RWPE2 (cell line): ENCODE data around the gene RNF220.

Experiments used
- ATAC-seq: fragments of 200-7000 bp; cut with Tn5 transposase; 3 replicates; pipeline ENCODE4 v1.9.1; 2021; ENCODE audit warnings: low read depth
- DNase-seq: peaks from one replicate; pipeline ENCODE4 v3.0.0-alpha.2; 2020; ENCODE audit warnings: low spot score
- H3K27ac ChIP-seq: fragments of 450-650 bp; 2 replicates; pipeline ENCODE4 v1.5.1; 2017; ENCODE audit warnings: mild to moderate bottlenecking; ENCODE audit not compliant: poor library complexity, severe bottlenecking
- H3K27me3 ChIP-seq: fragments of 250-450 bp; sonication (Bioruptor Pico); 2 replicates; pipeline ENCODE4 v1.5.1; 2021; ENCODE audit warnings: mild to moderate bottlenecking, moderate library complexity; ENCODE audit not compliant: insufficient read depth, poor library complexity, severe bottlenecking
- H3K36me3 ChIP-seq: fragments of 250-450 bp; sonication (Bioruptor Pico); 2 replicates; pipeline ENCODE4 v1.5.1; 2020; ENCODE audit warnings: low read depth, mild to moderate bottlenecking, moderate library complexity
- H3K4me1 ChIP-seq: fragments of 250-450 bp; sonication (Bioruptor Pico); 2 replicates; pipeline ENCODE4 v1.5.1; 2021; ENCODE audit warnings: mild to moderate bottlenecking, moderate library complexity; ENCODE audit not compliant: insufficient read depth, poor library complexity, severe bottlenecking
- H3K4me3 ChIP-seq: fragments of 250-450 bp; sonication (Bioruptor Pico); 2 replicates; pipeline ENCODE4 v1.5.1; 2021; ENCODE audit warnings: mild to moderate bottlenecking, moderate library complexity; ENCODE audit not compliant: severe bottlenecking
- H3K9me3 ChIP-seq: fragments of 250-450 bp; sonication (Bioruptor Pico); 2 replicates; pipeline ENCODE4 v1.5.1; 2021; ENCODE audit warnings: mild to moderate bottlenecking, moderate library complexity; ENCODE audit not compliant: severe bottlenecking
- TF ChIP-seq, protein P1 (sequence below): fragments of 450-650 bp; IDR thresholded peaks from one replicate; pipeline ENCODE4 v1.5.1; 2017; ENCODE audit warnings: mild to moderate bottlenecking, moderate library complexity; ENCODE audit not compliant: poor library complexity, severe bottlenecking

RNF220 gene

DNA sequence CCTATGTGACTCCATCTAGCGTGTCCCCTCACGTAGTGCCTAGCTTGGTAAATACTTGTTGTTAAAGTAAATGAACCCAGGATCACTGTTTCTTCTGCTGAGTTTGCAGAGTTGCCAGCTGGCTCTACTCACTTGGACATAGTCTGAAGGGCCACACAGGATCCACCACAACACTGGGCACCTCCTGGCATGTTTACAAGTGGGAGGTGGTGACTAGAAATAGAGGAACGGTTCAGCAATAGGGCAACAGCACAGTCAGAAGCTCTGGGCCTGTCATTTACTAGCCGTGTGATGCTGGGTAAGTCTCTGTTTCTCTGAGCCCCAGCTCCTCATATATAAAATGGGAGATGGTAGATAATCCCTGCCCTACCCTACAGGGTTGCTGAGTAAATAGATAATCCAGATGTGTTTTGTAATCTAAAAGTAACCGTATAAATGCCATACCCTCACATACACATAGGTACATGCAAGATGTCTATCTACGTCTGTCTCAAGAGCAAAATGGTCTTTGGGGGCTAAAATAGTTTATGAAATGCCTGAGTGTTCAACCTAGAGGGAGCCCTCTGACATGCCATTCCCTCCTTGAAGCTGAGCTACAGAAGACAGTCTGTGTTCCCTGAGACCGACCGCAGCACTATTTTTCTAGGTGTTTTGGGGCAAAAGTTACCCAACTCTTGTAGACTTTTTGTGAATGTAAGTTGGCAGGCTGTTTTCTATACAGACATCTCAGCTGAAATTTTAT lies 20.5 kb downstream of the RNF220 start:
- Histone ChIP-seq H3K4me3 (no peak overlapping the region), H3K9me3 (no peaks in the 10 kb centered on the region), H3K27ac (no peak overlapping the region), H3K4me1 (peaks cover 9% of the 10 kb centered on the region), H3K27me3 (peaks cover 27% of the 10 kb centered on the region), H3K36me3 (no peaks in the 10 kb centered on the region)
- no peak for DNase-seq
- no peak for ATAC-seq
- TF ChIP-seq, protein P1, sequence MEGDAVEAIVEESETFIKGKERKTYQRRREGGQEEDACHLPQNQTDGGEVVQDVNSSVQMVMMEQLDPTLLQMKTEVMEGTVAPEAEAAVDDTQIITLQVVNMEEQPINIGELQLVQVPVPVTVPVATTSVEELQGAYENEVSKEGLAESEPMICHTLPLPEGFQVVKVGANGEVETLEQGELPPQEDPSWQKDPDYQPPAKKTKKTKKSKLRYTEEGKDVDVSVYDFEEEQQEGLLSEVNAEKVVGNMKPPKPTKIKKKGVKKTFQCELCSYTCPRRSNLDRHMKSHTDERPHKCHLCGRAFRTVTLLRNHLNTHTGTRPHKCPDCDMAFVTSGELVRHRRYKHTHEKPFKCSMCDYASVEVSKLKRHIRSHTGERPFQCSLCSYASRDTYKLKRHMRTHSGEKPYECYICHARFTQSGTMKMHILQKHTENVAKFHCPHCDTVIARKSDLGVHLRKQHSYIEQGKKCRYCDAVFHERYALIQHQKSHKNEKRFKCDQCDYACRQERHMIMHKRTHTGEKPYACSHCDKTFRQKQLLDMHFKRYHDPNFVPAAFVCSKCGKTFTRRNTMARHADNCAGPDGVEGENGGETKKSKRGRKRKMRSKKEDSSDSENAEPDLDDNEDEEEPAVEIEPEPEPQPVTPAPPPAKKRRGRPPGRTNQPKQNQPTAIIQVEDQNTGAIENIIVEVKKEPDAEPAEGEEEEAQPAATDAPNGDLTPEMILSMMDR: no peak

DNA sequence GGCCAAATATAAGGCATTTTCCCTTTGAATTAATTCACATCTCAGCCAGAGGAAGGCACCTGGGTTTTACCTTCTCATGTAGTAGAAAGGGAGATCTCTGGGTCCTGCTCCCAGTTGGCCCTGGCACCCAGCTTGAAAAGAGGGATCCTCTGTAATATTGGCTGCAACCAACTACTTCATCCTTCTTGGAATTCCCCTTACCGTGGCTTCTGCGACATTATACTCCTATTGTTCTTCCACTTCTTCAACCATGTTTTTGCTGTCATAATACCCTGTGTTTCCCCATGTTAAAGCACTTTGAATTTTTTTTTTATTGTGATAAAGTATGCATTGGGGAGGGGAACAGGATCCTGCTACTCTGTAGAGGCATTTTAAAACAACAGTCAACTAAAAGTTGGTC lies 26.8 kb downstream of the RNF220 start:
- peaks cover 21% of the 10 kb centered on the region for H3K27me3 ChIP-seq
- H3K4me1 ChIP-seq: no peaks in the 10 kb centered on the region
- TF ChIP-seq, protein P1: no peak
- no peak overlapping the region for H3K4me3 ChIP-seq
- no peak overlapping the region for H3K27ac ChIP-seq
- DNase-seq: no peak
- no peak for ATAC-seq
- no peaks in the 10 kb centered on the region for H3K36me3 ChIP-seq
- no peaks in the 10 kb centered on the region for H3K9me3 ChIP-seq

DNA sequence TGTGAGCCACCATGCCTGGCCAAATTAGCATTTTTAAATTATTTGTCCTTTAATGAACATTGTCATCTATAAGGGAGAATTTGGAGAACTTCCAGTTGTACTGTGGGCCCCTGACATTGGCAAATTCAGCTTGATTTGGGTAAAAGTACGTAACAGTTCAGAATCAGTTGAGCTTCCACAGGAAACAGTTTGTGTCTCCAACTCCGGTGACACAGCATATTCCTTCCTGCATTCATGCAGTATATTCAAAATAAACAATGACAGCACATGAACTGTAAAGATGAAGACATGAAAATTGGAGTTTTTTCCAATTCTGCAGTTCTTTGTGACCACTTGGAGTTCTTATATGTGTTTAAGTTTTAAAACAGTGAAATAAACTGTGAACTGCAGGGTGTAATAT lies 28.2 kb downstream of the RNF220 start:
- H3K4me3 ChIP-seq: no peak overlapping the region
- ATAC-seq (no peak), DNase-seq (no peak)
- peaks cover 12% of the 10 kb centered on the region for H3K27me3 ChIP-seq
- H3K36me3 ChIP-seq: no peaks in the 10 kb centered on the region
- no peak overlapping the region for H3K27ac ChIP-seq
- no peaks in the 10 kb centered on the region for H3K9me3 ChIP-seq
- no peaks in the 10 kb centered on the region for H3K4me1 ChIP-seq
- TF ChIP-seq, protein P1: no peak

DNA sequence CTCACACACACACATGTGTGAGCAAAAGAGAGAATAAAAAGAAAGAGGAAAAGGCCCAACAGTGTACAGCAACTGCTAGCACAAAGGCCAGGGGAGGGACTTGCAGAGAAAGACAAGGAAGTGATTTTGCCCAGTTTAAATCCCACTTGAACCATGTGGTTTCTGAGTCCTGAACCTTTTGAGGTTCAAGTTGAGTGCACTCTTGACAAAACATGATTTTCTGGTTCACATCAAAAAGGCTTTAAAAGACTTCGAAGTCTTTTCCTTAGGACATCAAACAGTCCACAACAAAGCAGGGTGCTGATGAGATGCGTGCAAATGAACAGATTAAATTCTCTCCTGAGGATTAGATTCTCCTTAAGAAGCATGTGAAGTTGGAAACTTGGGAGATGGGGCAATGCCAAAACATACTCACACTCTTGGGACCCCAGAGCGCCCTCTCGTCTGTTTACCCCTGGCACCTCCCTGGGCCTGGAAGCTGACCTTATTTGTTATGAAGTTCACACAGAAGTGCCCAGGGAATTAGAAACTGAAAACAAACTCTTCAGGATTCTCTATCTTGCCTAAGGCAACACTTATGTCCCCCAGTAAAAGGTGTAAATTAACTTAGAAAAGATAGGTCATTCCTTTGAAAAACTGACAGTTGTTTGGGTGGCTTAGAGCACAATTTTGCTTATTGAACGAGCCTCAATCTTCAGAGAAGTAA lies 31.5 kb downstream of the RNF220 start:
- no peak for DNase-seq

More for the DNA sequence above, 31.5 kb downstream of the RNF220 start:
- Histone ChIP-seq H3K4me1 (no peaks in the 10 kb centered on the region), H3K9me3 (no peaks in the 10 kb centered on the region), H3K27me3 (no peaks in the 10 kb centered on the region), H3K36me3 (no peaks in the 10 kb centered on the region), H3K27ac (no peak overlapping the region), H3K4me3 (no peak overlapping the region)
- TF ChIP-seq, protein P1: no peak
- no peak for ATAC-seq
